Activated naive CD8-positive, alpha-beta T cell treated with anti-CD3 and anti-CD28 coated beads for 36 hours (primary cell): ENCODE results near the gene CLEC16A. TPM values are rescaled to one million over a fixed set of nuclear protein-coding genes. Genes with fewer than 3 reads are reported as not detected.

Experiments used
- DNase-seq: peaks from one replicate; pipeline ENCODE4 v3.0.0; 2021
- H3K27ac Mint-ChIP-seq: one replicate; pipeline ENCODE4 v1.8.0; 2022; ENCODE audit warnings: mild to moderate bottlenecking, moderate library complexity, mixed read lengths
- H3K27me3 Mint-ChIP-seq: one replicate; pipeline ENCODE4 v1.8.0; 2022; ENCODE audit warnings: mild to moderate bottlenecking, mixed read lengths
- H3K36me3 Mint-ChIP-seq: one replicate; pipeline ENCODE4 v1.8.0; 2021; ENCODE audit warnings: mild to moderate bottlenecking, mixed read lengths
- H3K4me1 Mint-ChIP-seq: one replicate; pipeline ENCODE4 v1.8.0; 2021; ENCODE audit warnings: mixed read lengths
- H3K4me3 Mint-ChIP-seq: one replicate; pipeline ENCODE4 v1.8.0; 2022; ENCODE audit warnings: mild to moderate bottlenecking, moderate library complexity, mixed read lengths
- H3K9me3 Mint-ChIP-seq: one replicate; pipeline ENCODE4 v1.8.0; 2022; ENCODE audit warnings: mixed read lengths
- total RNA-seq, 2 experiments: library from RNA; stranded (reverse); gene quantifications; one replicate each; pipeline ENCODE4 v1.2.3, GENCODE V29; 2021

CLEC16A gene
- total RNA-seq, 2 experiments from 2014 or later, result 20.4 to 21.3 TPM

GRCh38 chr16:11091021-11091785, 146.8 kb downstream of the CLEC16A start:
- peak; percentile 38 for DNase-seq
- H3K27me3 Mint-ChIP-seq, result no peaks in the 10 kb centered on the region
- H3K4me1 Mint-ChIP-seq, result peaks cover 61% of the 10 kb centered on the region
- peaks cover 4% of the 10 kb centered on the region for H3K36me3 Mint-ChIP-seq
- H3K27ac Mint-ChIP-seq, result peak overlapping the region; percentile 11
- H3K9me3 Mint-ChIP-seq, result no peaks in the 10 kb centered on the region
- no peak overlapping the region for H3K4me3 Mint-ChIP-seq

DNA sequence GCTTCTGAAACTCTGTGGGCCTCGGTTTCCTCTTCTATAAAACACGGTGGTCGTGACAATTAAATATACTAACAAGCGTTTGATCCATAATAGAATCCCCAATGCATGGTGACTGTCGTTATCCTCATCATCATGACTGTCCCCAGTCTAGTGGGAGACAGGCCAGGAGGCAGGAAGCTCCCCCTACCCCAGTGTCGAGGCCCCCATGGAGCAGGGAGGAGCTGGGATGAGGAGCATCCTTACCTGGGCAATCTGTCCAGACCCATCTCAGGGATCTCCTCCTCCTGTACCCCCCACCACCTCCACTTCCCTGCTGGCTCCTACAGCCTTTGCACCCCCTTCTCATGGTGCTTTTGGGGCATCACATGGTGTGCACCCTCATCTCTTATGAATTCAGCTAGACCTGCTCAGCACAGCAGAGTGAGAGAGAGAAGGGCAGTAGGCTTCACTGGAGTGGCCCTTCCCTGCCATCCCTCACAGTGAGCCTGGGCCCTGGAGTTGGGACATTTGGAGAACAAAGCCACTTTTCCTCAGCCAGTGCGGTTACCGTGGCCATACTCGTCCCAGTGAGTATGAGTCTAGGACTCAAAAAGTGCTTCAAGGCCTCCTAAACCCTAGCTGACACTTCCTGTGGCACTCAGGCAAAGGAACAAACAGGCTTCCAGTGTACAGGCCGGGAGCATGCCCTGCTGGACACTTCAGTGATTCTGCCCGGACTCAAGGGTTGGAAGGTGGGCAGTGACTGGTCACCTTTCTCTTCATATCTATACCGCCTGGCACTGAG, 148.6 kb downstream of the CLEC16A start:
- Mint-ChIP-seq H3K27ac (peak overlapping the region; percentile 98), H3K36me3 (peaks cover 9% of the 10 kb centered on the region), H3K9me3 (no peaks in the 10 kb centered on the region), H3K4me1 (peaks cover 61% of the 10 kb centered on the region), H3K27me3 (no peaks in the 10 kb centered on the region), H3K4me3 (no peak overlapping the region)
- DNase-seq, result no peak

DNA sequence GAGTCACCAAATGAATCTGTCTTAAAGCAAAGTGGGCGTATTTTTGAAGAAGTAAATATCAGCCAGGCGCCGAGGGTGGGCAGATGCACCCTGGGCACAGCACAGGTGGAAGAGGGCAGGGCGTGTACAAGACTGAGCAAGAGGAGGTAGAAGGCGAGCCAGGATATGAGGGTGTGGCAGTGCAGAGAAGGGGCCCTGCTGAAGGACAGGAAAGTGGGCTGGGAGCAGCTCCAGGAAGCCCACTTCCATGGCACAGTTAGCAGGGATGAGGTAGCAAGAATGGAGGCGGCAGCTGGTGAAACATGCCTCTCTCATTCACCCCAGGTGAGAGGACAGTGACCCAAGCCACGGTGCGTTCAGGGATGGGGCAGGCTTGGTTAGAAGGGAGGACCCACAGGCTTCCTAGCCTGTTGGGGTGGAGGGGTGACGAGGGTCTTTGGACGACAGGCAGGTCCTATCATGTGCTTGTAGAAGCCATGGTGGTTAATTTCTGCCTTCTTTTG, 149.3 kb downstream of the CLEC16A start:
- peak overlapping the region; percentile 0 for H3K4me3 Mint-ChIP-seq
- peaks cover 9% of the 10 kb centered on the region for H3K36me3 Mint-ChIP-seq
- DNase-seq, result no peak
- H3K27ac Mint-ChIP-seq, result peak overlapping the region; percentile 98
- no peaks in the 10 kb centered on the region for H3K27me3 Mint-ChIP-seq
- H3K9me3 Mint-ChIP-seq, result no peaks in the 10 kb centered on the region
- H3K4me1 Mint-ChIP-seq, result peaks cover 55% of the 10 kb centered on the region

- Mint-ChIP-seq H3K27me3 (no peaks in the 10 kb centered on the region), H3K4me3 (peak overlapping the region; percentile 61), H3K9me3 (no peaks in the 10 kb centered on the region), H3K27ac (peak overlapping the region; percentile 98), H3K36me3 (peaks cover 9% of the 10 kb centered on the region), H3K4me1 (peaks cover 49% of the 10 kb centered on the region)
- peak; percentile 79 for DNase-seq
Measured at GRCh38 chr16:11094075-11094856, 149.9 kb downstream of the CLEC16A start.

DNA sequence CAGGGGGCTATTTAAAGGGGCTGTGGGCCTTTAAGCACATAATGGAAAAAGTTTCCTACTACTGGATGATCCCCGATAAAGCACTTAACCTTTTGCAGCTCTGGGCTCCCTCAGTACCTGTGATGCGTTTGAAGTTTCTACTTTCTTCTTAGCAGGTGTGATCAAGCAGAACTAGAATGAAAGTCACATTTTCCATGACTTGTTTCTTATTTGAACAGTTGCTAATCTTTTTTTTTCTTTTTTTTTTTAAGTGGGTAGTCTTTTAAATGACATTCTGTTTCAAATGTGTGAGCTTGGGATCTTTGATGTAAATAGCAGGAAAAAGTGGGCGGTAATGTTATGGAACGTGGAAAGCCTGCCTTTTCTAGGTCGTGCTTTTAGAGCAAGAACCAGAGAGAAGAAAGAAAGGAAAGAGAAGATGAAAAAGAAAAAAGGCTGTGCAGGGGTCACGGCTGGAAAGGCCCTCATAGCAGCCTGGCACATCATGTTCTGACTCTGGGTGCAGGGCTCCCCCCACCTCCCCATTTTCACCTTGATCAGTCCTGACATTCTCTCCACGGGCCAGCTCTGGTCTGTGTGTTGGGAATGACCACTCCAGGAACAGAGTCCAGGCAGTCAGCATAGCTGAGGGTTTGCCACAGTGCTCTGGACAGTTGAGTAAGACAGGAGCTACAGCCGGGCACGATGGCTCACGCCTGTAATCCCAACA, 150.6 kb downstream of the CLEC16A start:
- H3K27me3 Mint-ChIP-seq, result no peaks in the 10 kb centered on the region
- H3K36me3 Mint-ChIP-seq, result peaks cover 6% of the 10 kb centered on the region
- DNase-seq, result peak; percentile 37
- peak overlapping the region; percentile 61 for H3K4me3 Mint-ChIP-seq
- H3K4me1 Mint-ChIP-seq, result peaks cover 56% of the 10 kb centered on the region
- no peaks in the 10 kb centered on the region for H3K9me3 Mint-ChIP-seq
- H3K27ac Mint-ChIP-seq, result peak overlapping the region; percentile 98

GRCh38 chr16:11095935-11096334, 151.6 kb downstream of the CLEC16A start:
- peak overlapping the region; percentile 98 for H3K27ac Mint-ChIP-seq
- H3K4me3 Mint-ChIP-seq, result no peak overlapping the region
- H3K27me3 Mint-ChIP-seq, result no peaks in the 10 kb centered on the region
- peaks cover 63% of the 10 kb centered on the region for H3K4me1 Mint-ChIP-seq
- peaks cover 6% of the 10 kb centered on the region for H3K36me3 Mint-ChIP-seq
- H3K9me3 Mint-ChIP-seq, result no peaks in the 10 kb centered on the region
- no peak for DNase-seq

DNA sequence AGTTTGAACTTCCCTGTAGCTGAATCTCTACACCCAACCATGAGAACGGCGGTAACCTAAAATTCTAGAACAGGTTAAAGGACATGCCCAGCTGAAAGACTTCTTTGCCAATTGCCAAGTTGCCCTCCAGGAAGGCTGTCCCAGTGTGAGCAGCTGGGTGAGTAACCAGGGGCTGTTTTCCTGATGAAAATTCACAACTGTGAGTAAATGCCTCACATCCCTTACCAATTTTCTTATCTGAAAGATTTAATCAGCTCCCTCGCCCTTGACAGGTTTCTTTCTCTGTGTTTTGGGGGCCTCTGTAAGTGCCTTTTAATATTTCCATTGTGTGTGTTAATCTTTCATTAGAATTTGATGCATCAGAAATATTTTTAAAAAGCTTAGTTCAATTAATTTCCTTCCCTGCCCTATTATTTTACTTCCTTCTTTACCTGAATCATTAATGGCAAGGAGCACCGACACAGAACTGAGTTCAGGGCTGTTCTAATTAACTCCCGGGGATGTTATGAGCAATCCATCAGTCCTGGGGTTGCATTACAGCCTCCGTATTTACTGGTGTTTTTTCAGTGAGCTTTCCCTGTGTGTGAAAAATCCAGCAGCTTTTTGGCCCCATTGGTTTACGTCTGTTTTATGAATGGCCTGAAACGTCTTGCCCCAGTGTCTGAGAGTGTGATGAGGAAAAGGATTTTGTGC, 152.9 kb downstream of the CLEC16A start:
- DNase-seq, result no peak
- no peaks in the 10 kb centered on the region for H3K27me3 Mint-ChIP-seq
- peaks cover 63% of the 10 kb centered on the region for H3K4me1 Mint-ChIP-seq
- H3K4me3 Mint-ChIP-seq, result no peak overlapping the region
- H3K27ac Mint-ChIP-seq, result no peak overlapping the region
- H3K36me3 Mint-ChIP-seq, result peaks cover 6% of the 10 kb centered on the region
- H3K9me3 Mint-ChIP-seq, result no peaks in the 10 kb centered on the region

DNA sequence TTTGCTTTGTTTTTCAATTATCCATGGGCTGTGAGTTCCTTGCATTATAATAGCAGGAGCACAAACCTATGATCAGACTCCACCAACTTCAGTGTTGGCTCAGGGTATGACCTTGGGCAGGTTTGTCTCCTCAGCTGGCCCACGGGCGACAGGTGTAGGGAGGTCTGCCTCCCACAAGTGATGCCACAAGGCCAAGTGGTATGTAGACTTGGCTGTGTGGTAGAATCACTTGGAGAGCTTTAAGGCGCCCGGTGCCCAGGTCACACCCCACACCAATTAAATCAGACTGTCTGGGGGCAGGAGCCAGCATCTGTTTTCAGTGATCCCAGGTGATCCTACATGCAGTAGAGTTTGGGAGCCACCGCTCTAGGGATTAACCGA, 153.4 kb downstream of the CLEC16A start:
- Mint-ChIP-seq H3K27ac (no peak overlapping the region), H3K36me3 (peaks cover 6% of the 10 kb centered on the region), H3K4me1 (peaks cover 63% of the 10 kb centered on the region), H3K9me3 (no peaks in the 10 kb centered on the region), H3K4me3 (no peak overlapping the region), H3K27me3 (no peaks in the 10 kb centered on the region)
- no peak for DNase-seq

DNA sequence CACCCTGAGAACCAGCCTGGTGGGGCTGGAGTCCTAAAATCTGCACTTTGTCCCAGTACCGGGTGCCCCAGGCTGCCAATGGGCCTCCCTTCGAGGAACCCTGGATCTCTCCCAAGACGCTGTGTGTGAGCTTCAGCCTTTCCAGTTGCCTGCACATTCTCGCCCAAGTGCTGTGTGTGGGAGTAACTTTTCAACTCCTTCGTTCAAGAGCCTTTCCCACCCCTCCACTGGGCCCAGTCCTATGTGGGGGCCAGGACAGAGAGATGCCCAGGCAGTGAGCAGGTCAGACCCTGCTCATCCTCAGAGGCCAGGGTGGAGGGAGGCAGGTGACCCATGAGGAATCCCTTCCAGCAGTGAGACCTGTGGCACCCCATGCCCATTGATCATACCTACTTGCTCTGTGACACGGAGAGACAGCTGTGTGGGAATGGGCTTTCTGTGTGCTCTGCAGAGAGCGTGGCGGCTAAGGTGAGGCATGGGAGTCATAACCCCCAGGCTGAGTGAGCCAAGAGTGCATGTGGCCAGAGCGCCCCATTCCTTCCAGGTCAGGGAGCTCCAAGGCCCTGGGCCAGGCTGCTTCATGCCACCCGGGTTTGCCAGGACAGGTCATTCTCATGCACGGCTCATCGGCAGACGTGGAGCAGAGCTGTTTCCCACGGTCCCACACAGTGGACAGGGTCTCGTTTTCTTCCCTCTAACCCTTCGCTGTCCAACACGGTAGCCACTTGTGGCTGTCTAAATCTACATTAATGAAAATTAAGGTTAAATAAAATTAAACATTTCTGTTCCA, 154.4 kb downstream of the CLEC16A start:
- Mint-ChIP-seq H3K9me3 (no peaks in the 10 kb centered on the region), H3K36me3 (peaks cover 9% of the 10 kb centered on the region), H3K4me1 (peaks cover 59% of the 10 kb centered on the region), H3K4me3 (no peak overlapping the region), H3K27me3 (no peaks in the 10 kb centered on the region), H3K27ac (no peak overlapping the region)
- no peak for DNase-seq

GRCh38 chr16:11099672-11100205, 155.4 kb downstream of the CLEC16A start:
- Mint-ChIP-seq H3K27me3 (no peaks in the 10 kb centered on the region), H3K4me1 (peaks cover 57% of the 10 kb centered on the region), H3K27ac (peak overlapping the region; percentile 45), H3K9me3 (no peaks in the 10 kb centered on the region), H3K4me3 (no peak overlapping the region), H3K36me3 (peaks cover 9% of the 10 kb centered on the region)
- DNase-seq, result no peak

DNA sequence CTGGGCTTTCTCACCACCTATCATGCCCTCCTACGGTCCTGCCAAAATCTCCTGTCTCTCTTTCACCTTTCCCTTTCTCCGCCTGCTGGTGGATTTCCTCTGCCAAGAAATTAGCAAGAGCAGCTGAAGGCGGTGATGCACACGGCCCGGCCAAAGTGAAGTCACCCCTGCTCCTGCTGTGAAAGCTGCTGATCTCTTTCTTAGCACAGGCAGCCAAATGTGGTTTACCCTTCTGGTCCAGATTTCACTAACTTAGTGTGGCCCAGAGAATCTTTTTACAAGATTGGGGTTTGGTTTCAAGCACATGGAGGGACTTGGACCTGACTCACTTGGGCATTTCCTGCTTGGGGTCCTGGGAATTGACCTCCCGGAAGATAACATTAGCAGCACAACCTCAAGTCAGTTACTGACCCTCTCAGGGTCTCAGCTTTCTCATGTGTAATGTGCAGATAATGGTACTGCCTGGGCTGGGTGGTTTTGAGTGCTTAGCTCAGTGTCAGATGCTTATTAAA, 155.9 kb downstream of the CLEC16A start:
- Mint-ChIP-seq H3K36me3 (peaks cover 8% of the 10 kb centered on the region), H3K4me1 (peaks cover 57% of the 10 kb centered on the region), H3K4me3 (no peak overlapping the region), H3K9me3 (no peaks in the 10 kb centered on the region), H3K27me3 (no peaks in the 10 kb centered on the region), H3K27ac (peak overlapping the region; percentile 45)
- peak; percentile 26 for DNase-seq

DNA sequence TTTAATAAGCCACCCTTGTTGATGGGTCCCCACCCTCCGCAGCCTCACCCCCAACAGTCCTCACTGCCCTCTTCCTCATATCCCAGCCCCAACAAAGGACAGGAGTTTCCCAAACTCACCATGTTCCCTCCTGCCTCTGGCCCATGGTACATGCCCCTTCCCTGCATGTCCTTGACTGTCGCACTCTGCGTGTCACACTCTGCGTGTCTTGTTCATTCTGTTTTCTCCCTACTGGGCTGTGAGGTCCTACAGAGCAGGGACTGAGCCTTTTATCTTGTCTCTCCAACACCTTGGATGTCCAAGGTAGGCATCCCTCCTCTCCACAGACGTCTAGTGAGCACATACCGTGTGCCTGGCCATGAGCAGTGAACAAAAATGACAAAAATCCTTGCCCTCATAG, 156.9 kb downstream of the CLEC16A start:
- Mint-ChIP-seq H3K27ac (no peak overlapping the region), H3K27me3 (no peaks in the 10 kb centered on the region), H3K4me3 (no peak overlapping the region)

More for the DNA sequence above, 156.9 kb downstream of the CLEC16A start:
- Mint-ChIP-seq H3K4me1 (peaks cover 60% of the 10 kb centered on the region), H3K36me3 (peaks cover 10% of the 10 kb centered on the region), H3K9me3 (no peaks in the 10 kb centered on the region)
- no peak for DNase-seq
